ENCODE data around the gene NDUFC2.

GRCh38 chr11:78100261-78100660 is 20.6 kb upstream of the NDUFC2 start:
- TF ChIP-seq CTCF (IDR thresholded peaks at IDR 0.05) (no peak), POLR2A (IDR thresholded peaks at IDR 0.05) (no peak)
